Panc1 (cell line): Measurements from ENCODE around the gene HOXB7. TPM values are rescaled to one million over a fixed set of nuclear protein-coding genes. Genes with fewer than 3 reads are reported as not detected.

Experiments
- ATAC-seq: fragments of 200-7000 bp; cut with Tn5 transposase; 2 replicates; pipeline ENCODE4 v1.9.1; 2020; ENCODE audit warnings: mild to moderate bottlenecking, moderate library complexity
- BruUV-seq: library from RNA; stranded (reverse); fragments of 400-500 nt; replicated peaks from 2 replicates; lab custom pipeline; 2021; lab: Mats Ljungman, UMichigan
- CTCF ChIA-PET: fragments of 300-600 bp; sonication (Branson Sonifier 250); formaldehyde crosslinking; loops from one replicate; lab custom pipeline; 2022; ENCODE audit warnings: antibody characterized with exemption; lab: Charles Lee
- POLR2A ChIA-PET: fragments of 300-600 bp; sonication (Branson Sonifier 250); formaldehyde crosslinking; loops from one replicate; lab custom pipeline; 2022; ENCODE audit warnings: antibody characterized with exemption; lab: Charles Lee
- DNase-seq: peaks from one replicate; pipeline ENCODE4 v3.0.0-alpha.2; 2010; ENCODE audit warnings: low read depth, low spot score
- H3K27ac ChIP-seq: 2 replicates; pipeline ENCODE4 v1.5.1; 2011; ENCODE audit warnings: mild to moderate bottlenecking, low read length, inconsistent platforms
- H3K27me3 ChIP-seq: fragments of 200-500 bp; sonication (Bioruptor generic); 2 replicates; pipeline ENCODE4 v1.6.0; 2014; ENCODE audit warnings: low read length, inconsistent platforms; ENCODE audit not compliant: control insufficient read depth, insufficient read depth
- H3K36me3 ChIP-seq: fragments of 200-500 bp; sonication (Bioruptor generic); 2 replicates; pipeline ENCODE4 v1.5.1; 2014; ENCODE audit warnings: inconsistent platforms, mild to moderate bottlenecking, low read length, moderate library complexity; ENCODE audit not compliant: control insufficient read depth, insufficient read depth
- H3K4me1 ChIP-seq: 2 replicates; pipeline ENCODE4 v1.5.1; 2011; ENCODE audit warnings: inconsistent platforms, mild to moderate bottlenecking, low read length, moderate library complexity; ENCODE audit not compliant: control insufficient read depth, insufficient read depth
- H3K4me3 ChIP-seq, 2 experiments: 2 replicates each; pipeline ENCODE4 v1.5.1; 2011 to 2012; ENCODE audit warnings: low read depth in 2 of 2, low read length in 2 of 2, mild to moderate bottlenecking in 2 of 2, inconsistent platforms in 1 of 2, moderate library complexity in 1 of 2
- H3K9me3 ChIP-seq: fragments of 200-500 bp; sonication (Bioruptor generic); 2 replicates; pipeline ENCODE4 v1.5.1; 2014; ENCODE audit warnings: low read depth, mild to moderate bottlenecking, inconsistent platforms, low read length, moderate library complexity; ENCODE audit not compliant: control insufficient read depth, insufficient read depth
- CTCF ChIP-seq: fragments of 450-650 bp; IDR thresholded peaks from 2 replicates; pipeline ENCODE4 v1.5.1; 2017; ENCODE audit warnings: mild to moderate bottlenecking
- POLR2AphosphoS5 ChIP-seq: IDR thresholded peaks from 2 replicates; pipeline ENCODE4 v1.6.1; 2012; ENCODE audit warnings: mild to moderate bottlenecking, low read depth, low read length, moderate library complexity
- SIN3A ChIP-seq: IDR thresholded peaks from 2 replicates; pipeline ENCODE4 v1.6.1; 2012; ENCODE audit warnings: low read depth, mild to moderate bottlenecking, low read length, moderate library complexity, borderline replicate concordance; ENCODE audit not compliant: insufficient read depth
- TCF7L2 ChIP-seq: IDR thresholded peaks from 2 replicates; pipeline ENCODE4 v1.6.1; 2011; ENCODE audit warnings: mild to moderate bottlenecking, low read depth, low read length, inconsistent platforms
- in situ Hi-C: cut with HindIII; loops from 2 replicates; pipeline ENCODE4 v1.10.0; 2016; ENCODE audit warnings: low sequenced_read_pairs, low pct_unique_long_range_greater_than_20kb
- intact Hi-C: fragments of 100-400 bp; cut with micrococcal nuclease; formaldehyde crosslinking; loops from one replicate; pipeline ENCODE4 v1.10.0; 2022; ENCODE audit not compliant: unreplicated experiment
- total RNA-seq: library from RNA; stranded (reverse); gene quantifications from one replicate; pipeline ENCODE4 v1.2.1, GENCODE V29; 2021; ENCODE audit not compliant: unreplicated experiment
- TF ChIP-seq, protein P1 (sequence below), 2 experiments: IDR thresholded peaks; 2 replicates each; pipeline ENCODE4 v1.6.1; 2011 to 2012; ENCODE audit warnings: low read depth in 2 of 2, control low read depth in 1 of 2, low read length in 1 of 2, mild to moderate bottlenecking in 1 of 2, moderate library complexity in 1 of 2; ENCODE audit not compliant: insufficient read depth in 1 of 2

HOXB7 gene
- total RNA-seq, 1 experiment from 2014 or later, result 44.0 TPM

DNA sequence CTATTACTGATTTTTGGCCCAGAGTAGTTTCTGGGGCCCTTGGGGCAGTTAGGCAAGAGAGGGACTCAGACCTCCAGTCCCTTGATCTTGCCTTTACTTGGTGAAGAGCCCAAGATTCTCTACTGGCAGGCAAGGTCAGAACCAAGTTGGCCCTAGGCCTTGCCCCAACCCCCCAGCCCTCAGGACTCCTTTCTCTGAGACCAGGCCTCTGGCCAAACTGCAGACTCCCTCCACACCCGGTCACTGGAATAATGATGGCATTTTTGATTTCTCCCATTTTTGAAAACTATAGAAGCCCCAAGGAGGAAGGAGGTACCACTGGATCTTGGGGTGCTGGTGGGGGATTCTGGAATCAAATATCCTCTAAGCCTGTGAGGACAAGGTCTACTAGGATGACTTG lies 33.3 kb upstream of the HOXB7 start:
- ATAC-seq (no peak), DNase-seq (no peak)
- ChIA-PET CTCF (no interaction called here), POLR2A (interaction anchor here (0.6 to 0.7 kb wide), 2 partner anchors 229 to 834 kb away, joined by 3 to 4 read pairs; no protein-coding TSS in a partner anchor)
- Histone ChIP-seq H3K27me3 (no peaks in the 10 kb centered on the region), H3K4me1 (peaks cover 37% of the 10 kb centered on the region), H3K4me3 (peak overlapping the region in 1 of 2 experiments; percentile 76; a peak in 1 of 4 replicates), H3K9me3 (no peaks in the 10 kb centered on the region), H3K36me3 (peaks cover 9% of the 10 kb centered on the region; the same call in 1 of the 2 replicates), H3K27ac (peak overlapping the region; percentile 99)
- no TSS peak for BruUV-seq
- intact Hi-C loops (no loop called here), in situ Hi-C loops (no loop called here)
- no peak for TF ChIP-seq SIN3A
- TF ChIP-seq TCF7L2, result no peak
- no peak for TF ChIP-seq CTCF
- no peak for TF ChIP-seq POLR2AphosphoS5
- TF ChIP-seq, protein P1, sequence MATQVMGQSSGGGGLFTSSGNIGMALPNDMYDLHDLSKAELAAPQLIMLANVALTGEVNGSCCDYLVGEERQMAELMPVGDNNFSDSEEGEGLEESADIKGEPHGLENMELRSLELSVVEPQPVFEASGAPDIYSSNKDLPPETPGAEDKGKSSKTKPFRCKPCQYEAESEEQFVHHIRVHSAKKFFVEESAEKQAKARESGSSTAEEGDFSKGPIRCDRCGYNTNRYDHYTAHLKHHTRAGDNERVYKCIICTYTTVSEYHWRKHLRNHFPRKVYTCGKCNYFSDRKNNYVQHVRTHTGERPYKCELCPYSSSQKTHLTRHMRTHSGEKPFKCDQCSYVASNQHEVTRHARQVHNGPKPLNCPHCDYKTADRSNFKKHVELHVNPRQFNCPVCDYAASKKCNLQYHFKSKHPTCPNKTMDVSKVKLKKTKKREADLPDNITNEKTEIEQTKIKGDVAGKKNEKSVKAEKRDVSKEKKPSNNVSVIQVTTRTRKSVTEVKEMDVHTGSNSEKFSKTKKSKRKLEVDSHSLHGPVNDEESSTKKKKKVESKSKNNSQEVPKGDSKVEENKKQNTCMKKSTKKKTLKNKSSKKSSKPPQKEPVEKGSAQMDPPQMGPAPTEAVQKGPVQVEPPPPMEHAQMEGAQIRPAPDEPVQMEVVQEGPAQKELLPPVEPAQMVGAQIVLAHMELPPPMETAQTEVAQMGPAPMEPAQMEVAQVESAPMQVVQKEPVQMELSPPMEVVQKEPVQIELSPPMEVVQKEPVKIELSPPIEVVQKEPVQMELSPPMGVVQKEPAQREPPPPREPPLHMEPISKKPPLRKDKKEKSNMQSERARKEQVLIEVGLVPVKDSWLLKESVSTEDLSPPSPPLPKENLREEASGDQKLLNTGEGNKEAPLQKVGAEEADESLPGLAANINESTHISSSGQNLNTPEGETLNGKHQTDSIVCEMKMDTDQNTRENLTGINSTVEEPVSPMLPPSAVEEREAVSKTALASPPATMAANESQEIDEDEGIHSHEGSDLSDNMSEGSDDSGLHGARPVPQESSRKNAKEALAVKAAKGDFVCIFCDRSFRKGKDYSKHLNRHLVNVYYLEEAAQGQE (IDR thresholded peaks at IDR 0.05; ENCODE audit: insufficient read depth in 1 of 2, low read depth in 2 of 2, low read length in 1 of 2), result no peak

- Histone ChIP-seq H3K4me3 (no peak overlapping the region), H3K27me3 (no peaks in the 10 kb centered on the region), H3K27ac (peak overlapping the region; percentile 99), H3K4me1 (peaks cover 42% of the 10 kb centered on the region), H3K36me3 (peaks cover 9% of the 10 kb centered on the region; the same call in 1 of the 2 replicates), H3K9me3 (no peaks in the 10 kb centered on the region)
- no peak for TF ChIP-seq TCF7L2
- TF ChIP-seq, protein P1 (IDR thresholded peaks at IDR 0.05; ENCODE audit: insufficient read depth in 1 of 2, low read depth in 2 of 2, low read length in 1 of 2), result no peak
- CTCF ChIA-PET, result interaction anchor here (0.5 kb wide), 1 partner anchor 47 kb away, joined by 4 read pairs; no protein-coding TSS in a partner anchor
- ATAC-seq, result no peak
- BruUV-seq, result no TSS peak
- no peak for DNase-seq
- POLR2A ChIA-PET, result interaction anchor here (0.7 kb wide), 1 partner anchor 230 kb away, joined by 4 read pairs; no protein-coding TSS in a partner anchor
- in situ Hi-C loops (no loop called here), intact Hi-C loops (no loop called here)
Observed at GRCh38 chr17:48643697-48644012, 32.8 kb upstream of the HOXB7 start.
